Measurements from ENCODE around the gene PPP1R12A.
"Not testable (repeated sequence)": the region's sequence is repeated elsewhere in the genome, so short reads cannot be mapped to it uniquely, and the experiment has no call there.

PPP1R12A gene

GRCh38 chr12:79884401-79885006 is 50.4 kb downstream of the PPP1R12A start:
- TF ChIP-seq FOXA1 (IDR thresholded peaks at IDR 0.05) (no peak), TARDBP (IDR thresholded peaks at IDR 0.05) (no peak), FOXM1 (IDR thresholded peaks at IDR 0.05; ENCODE audit: borderline replicate concordance) (no peak), L3MBTL2 (conservative IDR thresholded peaks at IDR 0.05) (no peak), ZNF384 (IDR thresholded peaks at IDR 0.05) (no peak), SP1 (IDR thresholded peaks at IDR 0.05) (no peak), NFRKB (IDR thresholded peaks at IDR 0.05) (no peak), HDGF (IDR thresholded peaks at IDR 0.05; ENCODE audit: borderline replicate concordance) (no peak)
- CTCF ChIA-PET = interaction anchor here (0.5 kb wide), 1 partner anchor 302 kb away, joined by 5 read pairs; no protein-coding TSS in a partner anchor
- DNase-seq (ENCODE audit: extremely low spot score) = no peak
- POLR2A ChIA-PET = no interaction called here

DNA sequence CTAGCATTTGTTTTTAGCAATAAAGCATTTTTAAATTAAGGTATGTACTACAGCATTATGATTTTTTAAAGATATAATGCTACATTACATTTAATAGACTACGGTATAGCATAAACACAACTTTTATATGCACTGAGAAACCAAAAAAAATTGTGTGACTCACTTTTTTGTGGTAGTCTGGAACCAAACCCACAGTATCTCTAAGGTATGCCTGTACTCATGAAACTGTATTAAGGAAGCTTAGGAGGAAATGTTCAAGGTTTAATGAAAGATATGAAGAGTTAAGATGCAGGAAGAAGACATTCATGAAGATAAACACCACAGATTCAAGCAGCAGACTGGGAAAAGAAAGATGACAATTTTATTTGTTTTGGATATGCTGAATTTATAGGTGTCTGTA is 51.7 kb downstream of the PPP1R12A start:
- no peak for DNase-seq (ENCODE audit: extremely low spot score)
- CTCF ChIA-PET = no interaction called here
- POLR2A ChIA-PET = no interaction called here
- TF ChIP-seq L3MBTL2 (conservative IDR thresholded peaks at IDR 0.05) = no peak
- no peak for TF ChIP-seq CTBP1 (IDR thresholded peaks at IDR 0.05; ENCODE audit: borderline replicate concordance)
- TF ChIP-seq SP1 (IDR thresholded peaks at IDR 0.05) = no peak
- no peak for TF ChIP-seq BHLHE40 (IDR thresholded peaks at IDR 0.05; ENCODE audit: borderline replicate concordance)
- TF ChIP-seq LEF1 (IDR thresholded peaks at IDR 0.05; ENCODE audit: borderline replicate concordance) = no peak

DNA sequence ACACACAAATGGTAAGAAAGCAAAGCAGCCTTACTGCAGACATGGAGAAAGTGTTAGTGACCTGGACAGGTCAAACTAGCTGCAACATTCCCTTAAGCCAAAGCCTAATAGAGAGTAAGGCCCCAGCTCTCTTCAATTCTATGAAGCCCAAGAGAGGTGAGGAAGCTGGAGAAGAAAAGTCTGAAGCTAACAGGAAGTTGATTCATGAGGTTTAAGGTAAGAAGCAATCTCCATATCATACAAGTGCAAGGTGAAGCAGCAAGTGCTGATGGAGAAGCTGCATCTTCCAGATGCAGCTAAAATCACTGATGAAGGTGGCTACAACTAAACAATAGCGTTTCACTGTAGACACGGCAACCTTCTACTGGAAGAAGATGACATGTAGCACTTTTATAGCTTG is 53.5 kb downstream of the PPP1R12A start:
- ChIA-PET POLR2A (no interaction called here), CTCF (no interaction called here)
- no peak for TF ChIP-seq LEF1 (IDR thresholded peaks at IDR 0.05; ENCODE audit: borderline replicate concordance)
- TF ChIP-seq HDGF (IDR thresholded peaks at IDR 0.05; ENCODE audit: borderline replicate concordance) = no peak
- no peak for TF ChIP-seq ELF4 (IDR thresholded peaks at IDR 0.05)
- no peak for TF ChIP-seq L3MBTL2 (conservative IDR thresholded peaks at IDR 0.05)
- TF ChIP-seq TARDBP (IDR thresholded peaks at IDR 0.05) = no peak
- no peak for TF ChIP-seq ARNT (IDR thresholded peaks at IDR 0.05)
- TF ChIP-seq CTBP1 (IDR thresholded peaks at IDR 0.05; ENCODE audit: borderline replicate concordance) = no peak
- TF ChIP-seq PKNOX1 (IDR thresholded peaks at IDR 0.05) = no peak
- TF ChIP-seq FOXA1 (IDR thresholded peaks at IDR 0.05) = no peak
- TF ChIP-seq NFRKB (IDR thresholded peaks at IDR 0.05) = no peak
- TF ChIP-seq FOXM1 (IDR thresholded peaks at IDR 0.05; ENCODE audit: borderline replicate concordance) = no peak
- no peak for TF ChIP-seq ZNF384 (IDR thresholded peaks at IDR 0.05)
- no peak for TF ChIP-seq FOXK2 (IDR thresholded peaks at IDR 0.05)
- no peak for TF ChIP-seq SP1 (IDR thresholded peaks at IDR 0.05)
- no peak for TF ChIP-seq SUZ12 (IDR thresholded peaks at IDR 0.05)
- DNase-seq (ENCODE audit: extremely low spot score) = no peak

DNA sequence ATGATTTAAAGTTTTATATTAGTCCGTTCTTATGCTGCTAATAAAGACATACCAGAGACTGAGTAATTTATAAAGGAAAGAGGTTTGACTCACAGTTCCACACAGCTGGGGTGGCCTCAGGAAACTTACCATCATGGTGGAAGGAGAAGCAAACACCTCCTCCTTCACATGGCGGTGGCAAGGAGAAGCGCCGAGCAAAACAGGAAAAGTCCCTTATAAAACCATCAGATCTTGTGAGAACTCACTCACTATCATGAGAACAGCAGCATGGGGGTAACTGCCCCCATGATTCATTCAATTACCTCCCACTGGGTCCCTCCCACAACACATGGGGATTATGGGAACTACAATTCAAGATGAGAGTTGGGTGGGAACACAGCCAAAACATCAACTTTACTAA is 56.4 kb downstream of the PPP1R12A start:
- POLR2A ChIA-PET; CTCF ChIA-PET; DNase-seq (ENCODE audit: extremely low spot score): not testable (repeated sequence)

GRCh38 chr12:79877246-79877645 is 57.7 kb downstream of the PPP1R12A start:
- CTCF ChIA-PET = no interaction called here
- DNase-seq (ENCODE audit: extremely low spot score) = no peak
- TF ChIP-seq ELF4 (IDR thresholded peaks at IDR 0.05) = no peak
- no peak for TF ChIP-seq FOXA1 (IDR thresholded peaks at IDR 0.05)
- TF ChIP-seq BHLHE40 (IDR thresholded peaks at IDR 0.05; ENCODE audit: borderline replicate concordance) = no peak
- no peak for TF ChIP-seq ARNT (IDR thresholded peaks at IDR 0.05)
- TF ChIP-seq FOXM1 (IDR thresholded peaks at IDR 0.05; ENCODE audit: borderline replicate concordance) = no peak
- no peak for TF ChIP-seq PKNOX1 (IDR thresholded peaks at IDR 0.05)
- TF ChIP-seq ZNF384 (IDR thresholded peaks at IDR 0.05) = no peak
- TF ChIP-seq L3MBTL2 (conservative IDR thresholded peaks at IDR 0.05) = no peak
- TF ChIP-seq TARDBP (IDR thresholded peaks at IDR 0.05) = no peak
- TF ChIP-seq LEF1 (IDR thresholded peaks at IDR 0.05; ENCODE audit: borderline replicate concordance) = no peak
- TF ChIP-seq SP1 (IDR thresholded peaks at IDR 0.05) = no peak
- TF ChIP-seq FOXK2 (IDR thresholded peaks at IDR 0.05) = no peak
- TF ChIP-seq SUZ12 (IDR thresholded peaks at IDR 0.05) = no peak
- TF ChIP-seq HDGF (IDR thresholded peaks at IDR 0.05; ENCODE audit: borderline replicate concordance) = no peak
- POLR2A ChIA-PET = no interaction called here

DNA sequence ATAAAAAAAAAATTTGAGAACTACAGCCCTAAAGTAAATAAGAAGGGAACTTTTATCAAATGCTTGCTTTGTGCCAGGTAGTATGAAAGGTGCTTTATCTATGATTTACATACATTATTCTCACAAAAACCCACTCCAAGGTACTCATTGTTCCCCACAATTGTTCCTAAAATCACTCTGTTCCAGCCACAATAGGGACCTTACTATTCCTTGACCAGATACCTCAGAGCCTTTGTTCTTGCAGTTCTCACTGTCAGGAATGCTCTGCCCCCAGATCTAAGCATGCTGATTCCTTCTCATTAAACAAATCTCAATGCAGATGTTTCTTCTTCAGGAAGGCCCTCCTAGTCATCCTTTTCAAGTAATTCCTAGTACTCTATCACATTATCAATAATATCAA is 60.2 kb downstream of the PPP1R12A start:
- CTCF ChIA-PET = no interaction called here
- DNase-seq (ENCODE audit: extremely low spot score) = no peak
- TF ChIP-seq ZNF384 (IDR thresholded peaks at IDR 0.05) (no peak), NFRKB (IDR thresholded peaks at IDR 0.05) (no peak), SP1 (IDR thresholded peaks at IDR 0.05) (no peak), TARDBP (IDR thresholded peaks at IDR 0.05) (no peak), BHLHE40 (IDR thresholded peaks at IDR 0.05; ENCODE audit: borderline replicate concordance) (no peak), HDGF (IDR thresholded peaks at IDR 0.05; ENCODE audit: borderline replicate concordance) (no peak), LEF1 (IDR thresholded peaks at IDR 0.05; ENCODE audit: borderline replicate concordance) (no peak), ELF4 (IDR thresholded peaks at IDR 0.05) (no peak), CTBP1 (IDR thresholded peaks at IDR 0.05; ENCODE audit: borderline replicate concordance) (no peak), ARNT (IDR thresholded peaks at IDR 0.05) (no peak), FOXA1 (IDR thresholded peaks at IDR 0.05) (no peak), L3MBTL2 (conservative IDR thresholded peaks at IDR 0.05) (no peak), PKNOX1 (IDR thresholded peaks at IDR 0.05) (no peak), FOXM1 (IDR thresholded peaks at IDR 0.05; ENCODE audit: borderline replicate concordance) (no peak), FOXK2 (IDR thresholded peaks at IDR 0.05) (no peak)
- POLR2A ChIA-PET = no interaction called here

All from HEK293T (cell line).